NCI-H2081 (cell line): ENCODE measurements around the gene WDR20.
A peak's percentile ranks its signal among the peaks of the same experiment; 100 is the strongest.

Experiments used
- DNase-seq, 2 experiments: peaks; one replicate each; lab custom pipeline; 2025; lab: John Stamatoyannopoulos, UW

WDR20 gene

DNA sequence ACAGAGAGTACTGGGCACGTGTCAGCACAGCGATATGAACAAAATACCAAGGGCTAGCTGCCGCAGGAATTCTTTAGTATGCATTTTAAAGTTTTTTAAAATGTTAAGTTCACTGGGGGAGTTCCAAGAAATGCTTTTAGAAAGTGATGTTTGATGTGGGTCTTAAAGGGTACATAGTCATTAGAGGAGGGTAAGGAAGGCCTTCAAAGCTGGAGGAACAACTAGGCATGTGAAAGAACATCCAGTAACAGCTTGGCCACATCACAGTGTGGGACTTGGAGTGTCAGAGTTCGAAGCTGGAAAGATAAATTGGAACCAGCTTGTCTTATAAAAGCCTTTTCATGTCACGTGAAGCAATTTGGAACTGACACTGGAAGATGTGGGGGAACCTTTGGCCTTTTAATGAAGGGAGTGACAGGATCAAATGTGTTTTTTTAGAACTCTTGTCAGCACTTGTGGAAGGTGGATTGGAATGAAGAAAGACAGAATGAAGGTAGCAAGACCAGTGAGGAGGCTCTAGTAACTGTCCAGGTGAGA, 57.7 kb downstream of the WDR20 start:
- DNase-seq = no peak

GRCh38 chr14:102200690-102201352, 61.1 kb downstream of the WDR20 start:
- DNase-seq = no peak

- DNase-seq = no peak
These were observed 61.6 kb downstream of the WDR20 start for GRCh38 chr14:102201353-102201738.

DNA sequence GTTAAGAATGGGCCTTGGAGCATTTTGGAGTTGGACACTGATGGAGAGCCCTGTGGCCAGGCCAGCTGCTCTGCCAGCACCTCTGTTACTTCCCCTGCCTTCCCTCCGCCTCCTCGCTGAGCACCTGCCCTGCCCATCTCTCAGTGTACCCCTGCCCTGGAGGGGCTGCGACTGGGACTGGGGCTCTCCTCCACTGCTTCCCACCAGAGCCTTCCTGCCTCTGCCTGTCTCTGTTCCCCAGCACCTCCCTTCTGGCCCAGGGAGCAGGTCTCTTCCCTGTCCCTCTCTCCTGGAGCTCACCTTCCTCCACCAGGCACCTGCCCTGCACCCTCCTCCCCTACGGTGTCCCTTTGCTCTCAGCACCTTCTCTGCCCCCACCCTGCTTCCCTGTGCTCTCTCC, 62.1 kb downstream of the WDR20 start:
- DNase-seq = no peak

GRCh38 chr14:102202944-102203343, 63.2 kb downstream of the WDR20 start:
- no peak for DNase-seq

DNA sequence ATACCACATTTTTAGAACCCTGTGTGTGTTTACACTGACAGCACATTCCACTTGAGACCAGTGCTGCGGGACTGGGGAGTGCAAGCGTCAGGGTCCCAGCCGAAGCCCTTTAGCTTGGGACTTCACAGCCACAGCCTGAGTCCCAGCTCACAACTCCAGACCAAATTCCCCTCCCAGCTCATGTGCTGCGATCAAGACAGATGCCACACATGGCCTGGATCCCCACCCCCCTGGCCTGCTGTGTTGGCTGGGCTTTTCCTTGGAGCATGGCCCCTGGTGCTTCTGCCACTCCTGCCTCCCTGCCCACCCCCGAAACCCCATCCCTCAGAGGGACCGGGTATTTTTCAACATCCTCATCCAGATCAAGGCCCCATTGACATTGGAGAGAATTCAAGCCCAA, 63.7 kb downstream of the WDR20 start:
- DNase-seq = no peak

DNA sequence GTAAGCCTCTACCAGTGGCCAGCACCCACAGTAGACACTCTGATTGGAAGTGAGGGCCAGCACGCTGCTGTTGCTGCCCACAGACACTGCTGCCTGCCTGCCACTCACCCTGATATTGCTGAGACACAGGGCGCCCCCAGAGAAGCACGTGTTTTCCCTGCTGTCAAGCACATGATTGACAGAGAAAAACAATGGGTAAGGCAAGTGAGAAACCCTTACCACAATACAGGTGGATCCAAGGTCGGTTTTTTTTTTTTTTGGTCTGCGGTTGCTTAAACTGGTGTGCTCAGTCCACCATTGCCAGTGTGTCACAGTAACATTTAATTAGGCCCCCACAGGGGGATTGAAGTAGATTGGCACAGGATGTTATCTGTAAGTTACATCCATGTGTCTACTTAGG, 65.9 kb downstream of the WDR20 start:
- DNase-seq = no peak

GRCh38 chr14:102206918-102207317, 67.2 kb downstream of the WDR20 start:
- peak in 1 of 2 experiments; percentile 79 for DNase-seq

DNA sequence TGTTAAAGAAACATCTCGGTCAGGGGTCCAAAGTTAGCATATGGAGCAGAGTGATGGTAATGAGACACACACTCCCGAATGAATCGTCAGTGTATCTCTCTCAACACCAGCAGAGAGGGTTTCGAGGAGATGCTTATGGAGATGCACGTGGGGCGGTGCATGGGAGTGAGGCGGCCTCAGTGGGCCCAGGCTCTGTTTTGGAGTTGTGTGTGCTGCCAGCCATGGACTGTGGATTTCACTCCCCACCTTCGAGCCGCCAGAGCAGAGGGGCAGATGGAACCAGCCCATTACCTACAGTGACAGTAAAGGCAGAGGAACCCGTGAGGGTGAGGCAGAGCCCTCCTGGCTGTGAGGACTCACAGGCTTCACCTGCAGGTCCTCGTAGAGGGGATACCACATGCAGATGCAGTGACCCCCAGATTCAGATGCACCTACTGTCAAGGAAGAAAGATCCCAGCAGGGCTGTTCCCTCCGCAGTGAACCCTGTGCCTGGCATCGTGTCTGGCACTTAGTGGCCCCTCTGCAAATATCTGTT, 68.2 kb downstream of the WDR20 start:
- no peak for DNase-seq

DNA sequence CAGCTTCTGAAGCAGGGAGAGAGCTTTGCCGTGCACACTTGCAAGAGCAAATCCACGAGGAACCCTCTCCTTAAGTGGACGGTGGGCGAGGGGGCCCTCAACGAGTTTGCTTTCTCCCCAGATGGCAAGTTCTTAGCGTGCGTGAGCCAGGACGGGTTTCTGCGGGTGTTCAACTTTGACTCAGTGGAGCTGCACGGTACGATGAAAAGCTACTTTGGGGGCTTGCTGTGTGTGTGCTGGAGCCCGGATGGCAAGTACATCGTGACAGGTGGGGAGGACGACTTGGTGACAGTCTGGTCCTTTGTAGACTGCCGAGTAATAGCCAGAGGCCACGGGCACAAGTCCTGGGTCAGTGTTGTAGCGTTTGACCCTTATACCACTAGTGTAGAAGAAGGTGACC, 69.0 kb downstream of the WDR20 start:
- DNase-seq = no peak

DNA sequence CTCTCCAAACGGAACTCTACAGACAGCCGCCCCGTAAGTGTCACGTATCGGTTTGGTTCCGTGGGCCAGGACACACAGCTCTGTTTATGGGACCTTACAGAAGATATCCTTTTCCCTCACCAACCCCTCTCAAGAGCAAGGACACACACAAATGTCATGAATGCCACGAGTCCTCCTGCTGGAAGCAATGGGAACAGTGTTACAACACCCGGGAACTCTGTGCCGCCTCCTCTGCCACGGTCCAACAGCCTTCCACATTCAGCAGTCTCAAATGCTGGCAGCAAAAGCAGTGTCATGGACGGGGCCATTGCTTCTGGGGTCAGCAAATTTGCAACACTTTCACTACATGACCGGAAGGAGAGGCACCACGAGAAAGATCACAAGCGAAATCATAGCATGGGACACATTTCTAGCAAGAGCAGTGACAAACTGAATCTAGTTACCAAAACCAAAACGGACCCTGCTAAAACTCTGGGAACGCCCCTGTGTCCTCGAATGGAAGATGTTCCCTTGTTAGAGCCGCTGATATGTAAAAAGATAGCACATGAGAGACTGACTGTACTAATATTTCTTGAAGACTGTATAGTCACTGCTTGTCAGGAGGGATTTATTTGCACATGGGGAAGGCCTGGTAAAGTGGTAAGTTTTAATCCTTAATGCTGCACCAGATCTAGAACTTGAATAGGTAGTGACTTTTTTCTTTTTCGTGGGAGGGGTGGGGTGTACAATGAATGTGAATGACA, 69.7 kb downstream of the WDR20 start:
- DNase-seq = no peak

DNA sequence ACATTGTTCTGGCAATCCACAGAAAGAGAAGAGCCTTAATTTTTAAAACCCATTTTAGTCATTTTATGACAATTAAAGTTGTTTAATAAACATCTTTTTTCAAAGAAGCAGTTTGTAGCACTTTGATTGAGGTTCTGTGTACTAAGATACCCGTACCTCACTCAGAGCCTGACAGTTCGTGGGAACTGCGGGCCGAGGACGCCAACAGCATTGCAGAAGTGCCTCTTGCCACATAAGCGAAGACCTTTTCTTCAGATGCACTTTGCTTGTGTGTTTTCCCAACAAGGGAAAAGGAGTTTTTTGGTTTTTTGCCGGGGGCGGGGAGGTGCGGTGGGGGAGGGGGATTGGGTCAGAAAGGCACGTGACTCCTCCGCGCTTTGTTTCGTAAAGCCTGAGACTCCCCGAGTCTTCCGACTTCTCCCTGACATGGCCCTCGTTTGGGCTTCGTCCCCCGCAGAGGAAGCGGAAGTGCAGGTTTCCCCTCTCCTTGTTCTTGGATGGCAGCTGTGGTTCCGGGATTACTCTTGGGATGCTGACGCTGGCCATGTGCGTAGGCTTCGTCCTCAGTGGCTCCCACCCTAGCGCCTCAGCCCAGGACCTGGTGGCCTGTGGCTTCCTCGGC, 70.8 kb downstream of the WDR20 start:
- no peak for DNase-seq

GRCh38 chr14:102211240-102211639, 71.5 kb downstream of the WDR20 start:
- DNase-seq = no peak

GRCh38 chr14:102212356-102212755, 72.7 kb downstream of the WDR20 start:
- no peak for DNase-seq

- no peak for DNase-seq
These were observed 73.1 kb downstream of the WDR20 start for GRCh38 chr14:102212845-102213244.

- no peak for DNase-seq
These were observed 73.8 kb downstream of the WDR20 start for GRCh38 chr14:102213470-102213869.

DNA sequence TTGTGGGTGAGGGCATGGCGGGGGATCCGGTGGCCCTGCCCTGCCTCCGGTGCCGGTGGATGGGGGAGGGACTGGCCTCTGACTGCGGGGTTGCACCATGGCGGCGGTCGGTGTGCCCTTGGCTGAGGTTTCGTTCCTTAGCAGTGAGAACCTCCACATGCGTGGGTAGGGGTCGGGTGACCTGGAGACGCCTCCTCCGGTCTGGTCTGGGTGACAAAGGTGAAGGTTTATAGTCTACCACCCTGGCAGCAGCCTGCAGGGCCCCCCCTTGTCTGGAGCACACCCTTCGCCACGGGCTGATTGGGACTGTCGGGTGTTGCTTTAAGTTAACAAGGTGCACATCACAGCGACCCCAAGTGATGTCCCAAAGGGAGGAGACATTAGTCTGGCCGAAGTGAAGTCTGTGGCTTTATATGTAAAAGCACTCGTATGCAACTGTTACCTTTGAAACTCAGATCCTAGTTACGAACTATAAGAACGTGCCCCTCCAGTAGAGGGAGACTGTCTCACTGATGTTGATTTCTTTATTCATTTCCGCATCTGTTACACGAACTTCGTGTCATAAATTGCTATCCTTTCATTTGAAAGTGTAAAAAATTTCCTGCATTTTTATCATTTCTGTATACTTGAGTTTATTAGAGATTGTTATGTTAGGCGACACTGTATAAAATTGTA, 74.4 kb downstream of the WDR20 start:
- no peak for DNase-seq

DNA sequence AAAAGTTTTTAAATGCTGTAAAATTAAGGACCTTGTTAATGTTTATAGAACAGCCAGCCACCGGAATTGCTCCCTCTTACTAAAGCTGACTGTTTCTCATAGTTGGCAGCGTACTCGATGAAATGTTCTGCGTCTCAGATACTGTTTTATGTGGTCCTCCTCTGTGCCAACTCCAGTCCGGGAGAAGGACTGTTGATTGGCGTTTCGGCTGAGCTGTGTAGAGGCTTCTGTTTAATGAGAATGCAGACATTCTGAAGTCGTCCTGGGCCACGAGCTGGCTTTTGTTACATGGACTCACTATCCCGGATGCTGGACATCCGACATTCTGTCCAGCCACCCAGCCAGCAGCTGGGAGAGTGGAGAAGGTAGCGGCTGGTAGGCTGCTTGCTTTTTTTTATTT, 75.4 kb downstream of the WDR20 start:
- DNase-seq = no peak

DNA sequence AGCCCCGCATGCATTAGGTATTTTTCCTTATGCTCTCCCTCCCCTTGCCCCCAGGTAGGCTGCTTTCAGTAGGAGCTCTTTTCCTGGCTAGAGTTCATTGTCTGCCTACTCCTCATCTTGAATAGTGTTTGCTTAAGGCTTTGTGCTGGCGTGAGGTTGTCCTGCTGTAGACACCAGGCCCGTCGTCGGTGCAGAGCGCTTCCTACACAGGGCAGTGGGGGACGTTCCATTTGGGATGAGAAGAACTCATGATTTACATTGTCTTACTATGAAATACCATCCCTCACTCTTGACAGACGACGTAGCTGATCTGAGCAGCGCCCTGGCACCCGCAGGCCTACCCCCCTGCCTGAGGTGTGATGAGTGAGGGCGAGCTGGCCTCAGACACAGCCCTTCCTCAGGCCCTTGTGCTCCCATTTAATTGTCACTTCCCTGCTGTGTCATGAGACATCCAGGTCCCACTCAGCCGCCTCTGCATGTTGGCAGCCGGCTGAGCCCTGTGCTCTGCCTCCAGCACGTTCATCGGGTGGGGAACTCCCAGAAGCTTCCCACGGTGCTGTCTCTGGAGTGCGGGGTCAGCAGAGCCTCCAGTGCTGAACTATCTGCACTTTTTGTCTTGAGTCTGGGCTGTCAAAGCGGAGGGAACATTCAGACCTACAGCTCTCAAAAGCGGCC, 76.0 kb downstream of the WDR20 start:
- peak in 1 of 2 experiments; percentile 28 for DNase-seq

GRCh38 chr14:102217399-102217798, 77.7 kb downstream of the WDR20 start:
- no peak for DNase-seq

GRCh38 chr14:102217987-102218421, 78.3 kb downstream of the WDR20 start:
- no peak for DNase-seq

DNA sequence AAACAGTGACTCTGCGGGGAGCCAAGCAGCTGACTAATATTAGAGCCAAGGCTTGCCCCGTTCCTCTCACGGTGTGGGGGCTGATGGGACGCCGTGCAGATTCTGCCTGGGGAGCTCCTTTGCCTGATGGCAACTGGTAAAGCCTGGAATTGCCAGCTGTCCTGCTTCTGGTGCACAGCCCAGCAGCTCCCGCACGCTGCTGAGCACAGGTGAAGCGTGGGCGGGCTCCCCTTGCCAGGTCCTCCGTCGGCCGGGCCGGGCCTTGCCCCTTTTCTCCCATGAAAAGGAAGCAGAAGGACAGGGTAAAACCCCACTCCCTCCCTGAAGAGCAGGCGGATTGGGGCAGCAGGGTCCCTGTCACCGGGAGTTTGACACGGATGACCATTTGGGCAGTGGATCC, 79.0 kb downstream of the WDR20 start:
- no peak for DNase-seq
